Measurements from ENCODE around the gene TBC1D10A.
"Not testable (repeated sequence)": the region's sequence is repeated elsewhere in the genome, so short reads cannot be mapped to it uniquely, and the experiment has no call there.

Gene TBC1D10A

DNA sequence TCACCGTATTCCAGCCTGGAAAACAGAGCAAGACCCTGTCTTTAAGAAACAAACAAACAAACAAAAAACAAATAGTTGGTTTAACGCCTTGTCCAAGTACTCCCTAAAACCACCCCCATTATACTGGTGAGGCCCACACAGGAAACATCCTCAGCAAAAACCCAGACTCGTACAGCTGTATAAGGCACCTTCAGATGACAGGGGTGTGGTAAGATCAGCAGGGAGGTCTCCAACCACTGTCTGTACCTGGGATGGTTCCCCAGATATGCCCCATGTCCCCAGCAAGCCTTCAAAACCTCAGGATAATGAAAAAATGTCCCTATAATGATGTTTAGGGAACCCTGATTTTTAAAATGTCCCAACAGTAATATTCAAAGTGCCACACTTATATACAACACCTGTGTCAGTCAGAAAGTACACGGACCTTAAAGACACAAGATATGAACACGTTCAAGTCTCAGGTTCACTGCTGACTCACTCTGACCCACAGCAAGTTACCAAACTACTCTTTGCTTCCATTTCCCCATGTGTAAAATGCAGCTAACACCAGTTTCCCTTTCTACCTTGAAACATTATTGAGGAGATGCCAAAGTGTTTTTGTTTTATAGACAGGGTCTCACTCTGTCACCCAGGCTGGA, 20.6 kb upstream of the TBC1D10A start:
- DNase-seq = no peak

DNA sequence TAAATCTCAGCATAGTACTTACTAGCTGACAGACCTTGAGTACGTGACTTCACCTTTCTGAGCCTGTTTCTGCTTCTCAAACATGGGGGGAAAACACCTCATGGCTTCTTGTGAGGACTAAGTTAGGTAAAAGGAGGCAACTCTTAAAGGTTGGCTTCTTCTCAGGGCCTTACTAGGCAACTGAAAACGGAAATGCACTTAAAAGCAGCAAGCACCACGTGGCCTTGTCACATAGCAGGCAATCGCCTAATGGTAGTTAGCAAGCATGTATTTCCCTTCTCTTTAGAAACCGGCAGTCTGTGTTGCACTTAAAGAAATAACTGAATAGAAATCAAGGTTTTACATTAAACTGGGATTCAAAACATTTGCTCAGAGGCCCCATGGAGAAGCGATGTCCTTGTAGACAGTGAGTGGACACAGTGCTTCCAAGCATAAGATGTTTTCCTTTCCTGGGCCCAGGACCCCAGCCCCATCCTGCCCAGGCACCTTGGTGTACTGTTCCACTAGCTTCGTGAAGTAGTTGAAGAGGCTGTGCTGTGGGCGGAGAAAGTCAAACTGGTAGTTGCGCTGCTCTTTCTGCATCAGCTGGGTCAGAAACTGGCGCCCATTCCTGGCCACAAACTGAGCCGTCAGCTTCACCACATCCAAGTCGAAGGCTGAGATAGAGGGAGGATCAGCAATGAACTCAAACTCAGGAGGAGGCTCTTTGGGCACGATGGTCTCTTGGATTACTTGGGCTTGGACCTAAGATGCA, 17.9 kb upstream of the TBC1D10A start:
- DNase-seq = no peak

DNA sequence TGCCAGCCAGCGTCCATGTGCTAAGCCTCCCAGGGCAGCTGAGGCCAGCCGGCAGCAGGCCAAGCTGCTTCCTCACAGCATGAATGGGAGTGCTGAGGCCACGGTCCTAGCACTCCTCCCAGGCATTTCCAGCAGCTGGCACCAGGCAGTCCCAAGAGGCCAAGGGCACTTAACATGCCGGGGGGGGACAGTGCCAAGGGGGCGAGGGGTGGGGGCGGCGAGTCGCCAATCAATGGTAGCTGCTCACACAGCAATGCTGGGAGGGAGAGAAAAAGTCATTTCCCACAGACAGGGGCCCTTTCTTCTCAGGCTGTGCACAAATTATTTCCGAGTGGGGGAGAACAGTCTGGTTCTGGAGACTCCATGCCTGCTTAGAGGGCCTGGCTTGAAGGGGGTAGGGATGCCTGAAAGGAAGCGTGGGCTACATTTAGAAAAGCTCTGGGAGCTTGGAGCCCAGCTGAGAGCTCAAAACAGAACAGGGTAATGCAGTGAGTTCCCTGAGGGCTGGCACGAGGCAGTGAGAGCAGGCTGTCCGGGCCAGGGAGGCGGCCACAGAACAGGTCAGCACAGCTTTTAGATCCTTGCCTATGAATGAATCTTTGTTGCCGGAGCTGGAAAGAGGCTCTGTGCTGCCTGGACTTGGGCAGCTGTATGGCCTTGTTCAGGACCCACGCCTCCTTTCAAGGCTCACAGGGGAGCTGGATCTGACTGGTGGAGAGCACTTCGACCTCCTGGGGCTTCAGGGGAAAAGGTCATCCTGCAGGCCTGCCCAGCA, 14.4 kb upstream of the TBC1D10A start:
- DNase-seq = no peak

- DNase-seq = no peak
These were observed 12.1 kb upstream of the TBC1D10A start for GRCh38 chr22:30338802-30339201.

GRCh38 chr22:30338341-30338740, 11.6 kb upstream of the TBC1D10A start:
- DNase-seq = not testable (repeated sequence)

DNA sequence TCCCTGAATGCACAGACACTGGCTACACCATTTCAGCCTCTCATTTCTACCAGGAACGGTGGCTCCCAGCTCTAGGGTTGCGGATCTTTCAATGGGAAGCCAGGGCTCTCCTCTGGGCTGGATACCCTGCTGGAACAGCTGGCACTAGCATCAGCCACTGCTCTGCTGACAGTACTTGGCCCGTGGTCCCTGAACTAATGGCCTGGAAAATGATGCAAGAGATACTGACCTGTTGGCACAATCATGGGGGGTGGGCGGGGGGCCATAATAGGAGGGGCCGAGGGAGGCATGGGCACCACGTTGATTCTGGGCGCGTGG, 10.7 kb upstream of the TBC1D10A start:
- DNase-seq = no peak

DNA sequence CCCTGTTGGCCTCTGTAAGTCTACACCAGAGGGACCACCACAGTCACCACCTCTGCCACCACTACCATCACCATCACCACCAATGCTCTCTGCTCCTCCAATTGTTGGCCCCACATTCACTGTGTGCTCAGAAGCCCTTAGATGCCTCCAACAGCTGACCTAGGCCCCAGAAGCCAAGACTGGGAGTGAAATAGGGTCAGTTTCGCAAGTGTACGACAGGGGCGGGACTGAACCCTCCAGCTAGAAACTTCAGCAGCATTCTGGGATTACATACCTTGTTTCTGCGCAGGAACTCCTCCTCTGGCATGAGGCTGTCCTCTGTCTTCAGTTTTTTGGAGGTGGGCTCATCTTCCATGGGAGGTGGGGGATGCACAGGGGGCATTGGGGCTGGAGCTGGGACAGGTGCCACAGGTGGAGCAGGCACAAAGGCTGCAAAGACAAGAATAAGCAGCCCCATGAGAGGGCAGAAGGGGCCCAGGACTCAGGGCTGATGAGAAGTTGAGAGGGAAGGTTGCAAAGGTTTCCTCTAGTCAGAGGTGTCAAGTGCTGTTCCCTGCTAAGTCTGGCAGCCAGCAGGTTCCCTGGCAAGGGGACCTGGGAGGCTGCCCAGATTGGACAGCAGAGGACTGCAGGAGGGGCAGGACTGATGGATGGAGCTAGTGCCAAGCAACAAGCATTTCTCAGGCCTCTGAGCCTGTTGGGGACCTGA, 10.2 kb upstream of the TBC1D10A start:
- no peak for DNase-seq

DNA sequence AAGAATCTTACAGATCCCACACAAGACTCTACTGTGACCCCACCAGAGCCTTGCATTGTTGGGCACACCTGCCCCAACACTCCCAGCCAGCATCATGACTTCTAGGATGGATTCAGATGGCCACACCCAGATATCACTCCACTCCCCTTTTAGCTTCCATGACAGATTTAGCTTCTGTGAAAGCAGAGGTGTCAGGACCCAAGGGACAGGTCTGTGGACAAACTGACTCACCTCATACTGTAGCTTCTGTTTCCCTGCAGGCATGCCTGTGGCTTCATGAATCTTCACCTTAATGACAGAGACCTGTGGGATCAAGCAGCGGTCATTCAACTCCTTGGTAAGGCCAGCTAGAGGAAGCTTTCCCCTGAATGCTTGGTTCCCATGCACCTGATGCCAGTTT, 8.5 kb upstream of the TBC1D10A start:
- no peak for DNase-seq

DNA sequence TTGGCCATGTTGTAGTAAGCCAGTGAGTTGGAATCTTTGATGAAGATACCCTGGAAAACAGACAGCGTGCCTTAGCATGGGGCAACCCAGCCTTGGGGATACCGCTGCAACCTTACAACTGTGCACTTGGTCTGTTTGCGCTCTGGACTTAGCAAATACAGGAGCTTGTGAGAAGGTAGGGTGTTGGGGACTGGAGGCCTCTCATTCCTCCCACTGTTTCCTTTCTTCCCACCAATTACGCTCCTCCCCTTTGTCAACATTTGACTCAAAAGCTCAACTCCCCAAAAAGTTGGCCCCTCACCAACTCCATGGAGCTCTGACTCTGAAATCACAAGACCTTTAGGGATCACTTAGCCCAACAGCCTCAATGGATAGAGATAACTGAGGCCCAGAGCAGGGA, 7.9 kb upstream of the TBC1D10A start:
- no peak for DNase-seq

DNA sequence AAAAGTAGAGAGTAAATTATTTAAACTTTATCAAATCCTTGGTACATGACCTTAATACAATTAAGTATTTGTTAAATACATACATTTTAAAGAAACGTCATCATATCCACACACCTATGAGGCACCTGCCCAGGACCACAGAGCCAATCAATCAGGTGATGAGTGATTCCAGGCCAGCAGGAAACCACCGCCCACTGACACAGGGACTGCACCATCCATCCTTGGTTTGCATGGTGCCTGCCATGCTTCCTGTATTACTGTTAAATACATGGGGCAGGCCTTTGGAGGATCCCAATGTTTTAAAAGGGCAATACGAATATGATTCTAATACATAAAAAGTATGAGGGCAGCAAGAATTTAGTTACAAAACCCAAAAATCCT, 7.0 kb upstream of the TBC1D10A start:
- DNase-seq = no peak

- DNase-seq = no peak
These were observed 6.4 kb upstream of the TBC1D10A start for GRCh38 chr22:30332994-30333706.

- no peak for DNase-seq
These were observed 5.8 kb upstream of the TBC1D10A start for GRCh38 chr22:30332551-30332950.

DNA sequence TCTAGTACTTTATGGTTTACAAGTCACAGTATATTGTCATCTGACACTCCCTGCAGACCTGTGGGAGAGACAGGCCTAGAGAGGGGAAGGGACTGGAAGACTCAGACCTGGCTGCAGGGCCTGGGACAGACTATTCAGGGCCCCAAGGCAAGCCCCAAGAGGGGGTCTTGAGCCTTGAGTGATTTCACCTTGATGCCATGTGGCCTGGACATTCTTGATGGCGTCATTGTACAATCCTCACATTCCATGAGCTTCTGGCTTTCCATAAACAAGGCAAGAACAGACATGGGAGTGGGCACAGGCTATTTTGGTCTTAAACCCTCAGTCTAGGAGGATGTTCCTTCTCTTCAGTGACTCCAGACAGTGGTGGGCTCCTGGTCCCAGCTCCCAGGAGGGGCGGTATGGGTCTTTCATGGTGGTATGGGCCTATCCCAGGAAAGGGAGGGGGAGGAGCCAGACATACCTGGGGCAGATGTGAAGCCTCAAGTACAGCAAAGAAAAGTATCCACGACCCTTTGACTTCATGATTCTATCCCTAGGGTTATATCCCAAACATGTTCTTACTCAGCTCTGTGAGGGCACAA, 1.8 kb upstream of the TBC1D10A start:
- no peak for DNase-seq

GRCh38 chr22:30327864-30328345, 1.2 kb upstream of the TBC1D10A start:
- no peak for DNase-seq

DNA sequence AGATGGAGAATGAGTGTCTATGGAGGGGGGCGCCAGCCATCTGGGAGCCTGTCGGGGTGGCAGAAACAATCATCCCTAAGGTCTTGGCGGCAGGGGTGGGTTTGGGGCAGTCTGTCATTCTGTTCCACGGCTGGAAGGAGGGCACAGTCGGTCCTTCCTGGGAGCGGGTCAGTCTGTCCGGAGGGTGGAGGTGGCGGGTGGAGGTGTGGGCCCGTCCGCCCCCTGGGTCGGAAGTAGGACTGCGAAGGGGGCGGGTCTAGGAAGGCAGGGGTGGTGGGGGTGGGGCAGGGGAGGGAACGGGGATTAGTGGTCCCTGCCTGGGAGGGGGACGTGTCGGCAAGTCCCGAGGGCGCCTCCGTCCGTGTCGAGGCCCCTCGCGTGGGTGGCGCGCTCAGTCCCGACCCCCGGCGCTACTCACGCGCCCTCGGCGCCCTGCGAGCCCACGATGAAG, 461 bp downstream of the TBC1D10A start:
- DNase-seq = no peak

DNA sequence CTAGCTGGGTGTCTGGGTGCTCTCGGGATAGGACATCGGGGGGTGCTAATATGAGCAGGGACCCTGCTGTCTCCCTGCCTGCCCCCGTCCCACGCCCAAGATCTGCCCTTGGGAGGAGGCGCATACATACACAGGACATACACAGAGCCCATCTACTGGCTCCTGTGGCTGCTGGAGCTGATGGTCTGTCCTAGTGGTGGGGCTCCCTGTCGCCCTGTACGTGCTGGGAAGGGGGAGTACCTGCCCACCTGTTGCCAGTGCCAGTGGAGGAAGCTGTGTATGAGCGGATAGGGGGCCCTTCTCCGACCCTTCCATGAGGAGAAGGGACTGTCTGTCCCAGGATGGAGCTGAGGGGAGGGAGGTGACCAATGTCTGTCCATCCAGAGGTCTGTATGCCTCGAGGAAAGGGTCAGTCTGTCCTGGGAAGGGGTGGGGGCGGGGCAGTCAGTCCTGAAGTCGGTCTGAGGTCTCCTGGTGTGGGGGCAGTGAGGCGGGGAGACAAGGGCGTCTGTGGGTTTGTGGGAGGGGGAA, 952 bp downstream of the TBC1D10A start:
- DNase-seq = no peak

GRCh38 chr22:30325065-30325720, 1.5 kb downstream of the TBC1D10A start:
- no peak for DNase-seq

GRCh38 chr22:30324014-30324730, 2.6 kb downstream of the TBC1D10A start:
- peak; percentile 81 for DNase-seq

DNA sequence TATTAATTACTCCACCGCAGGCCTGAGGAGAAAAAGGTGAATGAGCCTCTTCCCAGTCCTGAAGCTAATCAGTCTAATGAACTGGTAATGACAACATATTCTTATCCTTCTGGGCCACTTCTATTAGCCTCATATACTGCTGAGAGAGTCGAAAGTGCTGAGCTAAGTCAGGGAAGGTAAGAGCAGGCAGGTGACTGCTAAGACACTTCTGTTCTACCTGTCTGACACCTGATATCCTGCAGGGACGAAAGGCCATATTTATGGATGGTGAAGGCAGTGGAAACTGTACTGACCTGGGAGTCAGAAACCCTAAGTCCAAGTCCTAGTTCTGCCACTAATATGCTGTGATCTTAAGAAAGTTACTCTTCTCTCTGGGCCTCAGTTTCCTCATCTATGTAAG, 3.5 kb downstream of the TBC1D10A start:
- no peak for DNase-seq

DNA sequence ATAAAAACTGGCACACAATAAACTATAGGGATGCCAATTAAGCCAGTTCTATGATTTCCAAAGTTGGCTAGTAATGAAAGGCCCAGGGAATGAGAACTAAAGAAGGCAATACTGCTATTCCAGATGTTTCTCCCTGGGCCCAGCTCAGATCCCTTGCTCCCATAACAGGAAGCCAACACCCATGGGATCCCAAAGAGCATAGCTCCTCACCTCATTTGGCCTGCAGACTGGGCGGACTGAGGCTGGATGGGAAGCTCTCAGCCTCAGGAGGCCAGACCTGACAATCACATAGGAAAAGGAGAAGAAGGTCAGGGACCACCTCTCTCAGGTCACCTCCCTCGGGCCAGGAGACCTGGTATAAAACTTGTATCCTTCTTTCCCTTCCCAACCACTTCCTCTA, 5.3 kb downstream of the TBC1D10A start:
- no peak for DNase-seq

Data from MV-4-11 (cell line).